Superior temporal gyrus (tissue), 1 donor: ENCODE data around the gene C19orf67.

Experiments used
- DNase-seq: peaks from one replicate; pipeline ENCODE4 v3.0.0-alpha.2; 2016; ENCODE audit errors: extremely low spot score

Gene C19orf67

DNA sequence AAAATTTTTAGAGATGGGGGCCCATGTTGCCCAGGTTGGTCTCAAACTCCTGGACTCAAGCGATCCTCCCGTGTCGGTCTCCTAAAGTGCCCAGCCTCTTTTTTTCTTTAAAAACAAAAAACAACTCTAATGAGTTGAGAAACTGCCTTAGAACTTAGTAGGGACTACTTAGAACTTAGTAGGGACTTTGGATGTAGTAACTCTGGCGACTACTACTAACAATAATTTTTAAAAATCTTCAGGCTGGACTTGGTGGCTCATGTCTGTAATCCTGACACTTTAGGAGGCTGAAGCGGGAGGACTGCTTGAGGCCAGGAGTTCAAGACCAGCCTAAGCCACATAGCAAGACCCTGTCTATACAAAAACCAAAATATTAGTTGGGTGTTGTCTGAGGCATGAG, 515 bp upstream of the C19orf67 start:
- DNase-seq, result no peak

DNA sequence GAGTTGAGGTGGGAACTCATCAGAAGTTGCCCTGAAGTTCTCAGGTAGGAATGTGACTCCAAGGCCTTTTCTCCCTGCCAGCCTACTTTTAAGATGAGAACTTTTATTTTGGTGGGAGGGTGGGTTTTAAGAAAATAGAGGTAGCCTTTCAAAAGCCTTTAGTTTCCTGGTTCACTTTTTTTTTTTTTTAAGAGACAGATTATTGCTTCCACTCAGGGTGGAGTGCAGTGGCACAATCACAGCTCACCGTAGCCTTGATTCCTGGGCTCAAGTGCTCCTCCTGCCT, 3.0 kb downstream of the C19orf67 start:
- DNase-seq, result no peak

DNA sequence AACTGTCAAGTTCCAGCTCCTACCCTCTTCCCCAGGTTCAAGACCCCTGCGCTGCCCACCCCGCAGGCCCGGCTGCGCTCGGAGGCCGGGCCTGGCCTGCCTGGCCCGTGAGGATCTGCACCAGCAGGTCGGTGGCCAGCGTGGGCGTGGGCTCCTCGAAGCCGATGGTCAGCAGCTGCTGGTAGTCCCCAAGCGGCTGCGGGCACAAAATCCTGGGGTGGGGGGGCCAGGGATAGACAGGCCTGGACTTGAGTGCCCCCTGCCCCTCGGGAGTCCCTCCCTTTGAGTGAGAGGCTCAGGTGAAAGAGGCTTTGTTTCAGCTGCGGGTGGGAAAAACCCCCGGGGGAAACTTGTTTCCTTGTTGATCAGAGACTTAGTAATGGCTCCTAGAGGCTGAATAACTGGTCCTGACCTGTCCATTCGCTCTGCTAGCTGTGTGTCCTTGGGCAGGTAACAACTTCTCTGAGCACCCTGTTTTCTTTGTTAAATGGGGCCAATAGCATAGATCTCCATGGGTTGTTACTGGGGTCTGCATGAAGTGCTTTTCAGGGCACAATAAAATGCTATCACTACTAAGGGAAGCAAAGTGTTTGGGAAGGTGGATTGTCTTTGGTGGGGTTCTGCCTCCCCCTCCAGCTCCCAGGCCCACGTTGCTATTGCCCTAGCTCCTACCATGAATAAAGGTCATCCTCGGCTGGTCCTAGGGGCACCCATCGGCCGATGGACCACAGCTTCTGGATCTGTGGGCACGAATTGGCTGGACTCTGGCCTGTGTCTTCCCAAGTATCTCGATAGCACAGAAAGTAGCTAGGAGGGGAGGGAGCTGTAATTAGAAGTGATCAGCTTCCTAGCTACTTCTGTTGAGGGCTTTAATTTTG, 3.5 kb downstream of the C19orf67 start:
- no peak for DNase-seq

DNA sequence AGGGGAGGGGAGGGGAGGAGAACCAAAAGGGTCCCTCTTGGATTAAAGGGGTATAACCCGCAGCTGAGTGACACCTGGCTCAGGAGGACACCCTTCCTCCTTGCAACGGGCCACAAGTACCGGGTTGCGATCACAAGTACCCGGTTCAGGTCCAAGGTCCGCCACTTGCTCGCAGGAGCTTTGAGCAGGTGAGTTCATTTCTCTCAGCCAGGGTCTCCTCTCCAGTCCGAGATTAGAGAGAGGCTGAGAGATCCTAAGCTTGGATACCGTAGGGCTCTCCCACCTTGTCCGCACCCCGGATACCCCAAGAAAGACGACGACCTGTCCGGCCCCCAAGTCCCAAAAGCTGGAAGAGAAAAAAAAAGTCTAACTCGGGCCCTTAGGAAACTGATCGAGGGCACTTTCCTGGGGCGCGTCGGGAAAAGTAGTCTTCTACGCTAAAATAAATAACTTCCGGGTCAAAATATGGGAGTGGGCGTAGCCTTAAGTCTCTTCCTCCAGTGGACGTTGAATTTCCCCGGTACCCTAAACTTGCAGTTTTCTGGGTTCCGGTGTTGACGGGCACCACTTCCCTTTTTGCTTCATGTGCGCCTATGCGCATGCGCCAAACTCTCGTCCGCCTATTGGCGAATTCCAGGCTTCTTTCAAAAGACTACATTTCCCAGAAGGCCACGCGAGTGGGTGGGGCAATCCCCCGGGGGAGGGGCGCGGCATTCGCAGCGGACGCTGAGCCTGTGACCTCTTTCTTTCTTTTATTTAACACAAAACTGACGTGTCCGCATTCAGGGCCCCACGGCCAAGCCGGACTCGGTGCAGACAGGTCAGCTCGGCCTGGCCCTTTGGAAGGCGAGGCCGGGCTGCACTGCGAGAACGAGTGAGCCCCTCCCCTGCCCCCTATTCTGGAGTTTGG, 4.4 kb downstream of the C19orf67 start:
- peak; percentile 100 for DNase-seq

DNA sequence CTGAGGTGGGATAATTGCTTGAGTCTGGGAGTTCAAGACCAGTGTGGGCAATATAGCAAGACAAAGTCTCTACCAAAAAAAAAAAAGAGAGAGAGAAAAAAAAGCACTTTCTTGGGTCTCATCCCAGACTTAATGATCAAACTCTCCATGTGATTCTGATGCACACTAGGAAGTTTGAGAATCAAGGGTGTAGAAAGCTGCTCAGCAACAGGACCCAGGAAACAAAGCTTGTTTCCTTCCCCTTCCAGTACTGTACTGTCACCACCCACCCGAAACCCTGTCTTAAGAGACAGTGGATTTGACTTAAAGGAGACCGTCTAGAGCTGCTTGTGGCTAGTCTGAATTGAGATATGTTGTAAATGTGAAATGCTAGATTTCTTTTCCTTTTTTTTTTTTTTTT, 7.2 kb downstream of the C19orf67 start:
- DNase-seq, result no peak

DNA sequence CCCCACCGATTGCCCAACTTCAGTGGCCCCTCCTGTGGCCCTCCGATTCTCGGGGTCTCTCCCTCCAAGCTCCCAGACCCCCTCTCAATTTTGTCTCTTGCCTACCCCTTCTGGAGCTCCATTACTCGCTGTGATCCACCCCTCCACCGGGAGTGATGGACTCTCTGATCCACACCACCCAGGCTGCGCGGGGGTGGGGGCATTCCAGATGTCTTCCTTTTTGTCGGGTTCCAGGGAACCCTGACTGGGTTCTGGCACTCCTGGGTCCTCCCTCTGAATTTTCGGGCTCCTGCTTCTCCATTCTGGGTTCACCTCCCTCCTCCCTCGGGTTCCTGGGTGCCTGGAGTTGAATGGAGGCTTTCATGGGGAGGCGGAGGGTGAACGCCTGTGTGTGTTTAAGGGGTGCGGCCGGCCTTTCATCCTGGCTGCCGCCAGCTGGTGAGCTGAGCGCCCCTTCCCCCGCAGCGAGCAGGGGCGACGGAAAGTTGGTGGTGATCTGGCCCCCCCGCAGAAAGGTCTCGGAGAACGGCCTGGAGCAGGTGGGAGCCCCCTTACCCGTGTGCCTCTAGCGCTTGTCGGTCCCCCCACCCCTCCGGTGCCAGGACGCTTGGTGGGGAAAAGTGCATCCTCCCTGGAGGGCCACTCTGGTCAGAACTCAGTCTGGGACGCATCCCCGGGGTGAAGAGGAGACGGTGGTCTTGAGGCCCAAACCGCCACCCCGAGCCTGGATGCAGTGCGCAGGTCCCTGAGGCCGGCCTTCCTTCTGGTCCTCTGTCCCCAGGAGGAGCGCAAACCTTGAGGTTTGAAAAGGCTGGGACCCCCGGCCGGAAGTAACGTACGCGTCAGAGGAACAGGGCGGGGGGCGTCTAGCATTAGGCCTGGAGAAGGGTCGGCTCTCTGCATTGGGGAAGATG, 11.4 kb downstream of the C19orf67 start:
- peak; percentile 58 for DNase-seq

DNA sequence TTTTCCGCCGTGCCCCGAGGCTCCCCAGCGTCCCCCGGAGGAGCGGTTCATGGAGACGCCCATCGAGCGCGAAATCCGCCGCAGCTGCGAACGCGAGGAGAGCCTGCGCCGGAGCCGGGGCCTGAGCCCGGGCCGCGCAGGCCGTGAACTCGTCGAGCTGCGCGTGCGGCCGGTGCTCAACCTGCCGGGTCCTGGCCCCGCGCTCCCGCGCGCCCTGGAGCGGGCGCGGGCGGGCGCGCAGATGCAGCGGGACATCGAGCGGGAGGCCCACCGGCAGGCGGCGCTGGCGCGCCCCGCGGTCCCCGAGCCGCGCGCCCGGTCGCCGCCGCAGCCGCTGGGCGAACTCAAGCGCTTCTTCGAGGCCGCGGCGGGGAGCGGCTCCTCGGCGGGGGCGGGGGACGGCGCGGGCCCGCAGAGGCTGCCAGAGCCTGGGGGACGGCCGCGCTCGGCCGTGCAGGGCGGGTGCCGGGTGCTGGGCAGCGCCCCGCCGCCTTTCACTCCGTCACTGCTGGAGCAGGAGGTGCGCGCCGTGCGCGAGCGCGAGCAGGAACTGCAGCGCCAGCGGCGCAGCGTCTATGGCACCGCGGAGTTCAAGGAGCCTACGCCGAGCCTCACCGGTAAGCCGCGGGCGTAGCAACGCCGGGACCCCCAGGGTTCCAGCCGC, 12.2 kb downstream of the C19orf67 start:
- DNase-seq, result peak; percentile 51

DNA sequence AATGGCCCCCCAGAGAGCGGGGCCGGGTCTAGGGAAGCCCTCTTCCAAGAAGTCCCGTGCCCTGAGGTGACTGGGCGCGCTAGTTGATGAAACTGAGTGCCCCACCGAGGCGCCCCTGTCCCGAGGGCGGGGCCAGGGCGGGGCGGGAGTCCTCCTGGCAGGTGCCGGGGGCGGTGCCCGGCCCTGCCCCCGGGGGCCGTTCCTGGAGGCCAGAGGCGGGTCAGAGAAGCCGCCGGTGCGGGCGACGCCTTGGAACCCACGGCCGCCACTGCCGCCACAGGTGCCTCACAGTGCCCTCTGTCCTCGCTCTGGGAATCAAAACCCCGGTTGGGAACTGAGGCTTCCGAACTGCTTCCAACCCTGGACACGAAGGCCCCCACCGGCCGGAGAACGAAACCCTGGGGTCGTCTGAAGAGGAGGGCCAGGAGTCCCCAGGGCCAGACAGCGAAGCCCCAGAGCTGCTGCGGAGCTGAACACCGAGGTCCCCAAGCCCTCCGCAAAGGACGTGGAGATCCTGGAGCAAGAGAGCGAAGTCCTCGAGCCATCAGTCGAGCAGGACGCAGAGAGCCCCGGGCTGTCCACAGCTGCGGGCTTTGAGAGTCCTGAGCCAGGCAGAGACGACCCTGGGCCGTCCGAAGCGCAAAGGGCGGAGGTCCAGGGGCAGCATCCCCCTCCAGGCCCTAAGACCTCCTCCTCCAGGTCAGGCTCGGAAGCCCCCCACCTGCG, 12.9 kb downstream of the C19orf67 start, which contains the start of gene MISP3:
TSS of gene MISP3 (plus strand) at position 252 of the 726 bp plus-strand sequence. CDS start 524 bp downstream, outside the sequence.
- DNase-seq, result peak; percentile 42

DNA sequence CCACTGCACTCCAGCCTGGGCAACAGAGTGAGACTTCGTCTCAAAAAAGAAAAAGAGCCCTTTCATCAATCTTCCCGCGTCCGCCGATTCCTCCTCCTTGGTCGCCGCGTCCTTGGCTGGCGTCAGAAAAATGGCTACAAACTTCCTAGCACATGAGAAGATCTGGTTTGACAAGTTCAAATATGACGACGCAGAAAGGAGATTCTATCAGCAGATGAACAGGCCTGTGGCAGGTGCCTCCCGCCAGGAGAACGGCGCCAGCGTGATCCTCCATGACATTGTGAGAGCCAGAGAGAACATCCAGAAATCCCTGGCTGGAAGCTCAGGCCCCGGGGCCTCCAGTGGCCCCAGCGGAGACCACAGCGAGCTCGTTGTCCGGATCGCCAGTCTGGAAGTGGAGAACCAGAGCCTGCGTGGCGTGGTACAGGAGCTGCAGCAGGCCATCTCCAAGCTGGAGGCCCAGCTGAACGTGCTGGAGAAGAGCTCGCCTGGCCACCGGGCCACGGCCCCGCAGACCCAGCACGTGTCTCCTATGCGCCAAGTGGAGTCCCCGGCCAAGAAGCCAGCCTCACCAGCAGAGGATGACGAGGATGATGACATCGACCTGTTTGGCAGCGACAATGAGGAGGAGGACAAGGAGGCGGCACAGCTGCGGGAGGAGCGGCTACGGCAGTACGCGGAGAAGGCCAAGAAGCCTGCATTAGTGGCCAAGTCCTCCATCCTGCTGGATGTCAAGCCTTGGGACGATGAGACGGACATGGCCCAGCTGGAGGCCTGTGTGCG, 15.1 kb downstream of the C19orf67 start:
- DNase-seq, result no peak

DNA sequence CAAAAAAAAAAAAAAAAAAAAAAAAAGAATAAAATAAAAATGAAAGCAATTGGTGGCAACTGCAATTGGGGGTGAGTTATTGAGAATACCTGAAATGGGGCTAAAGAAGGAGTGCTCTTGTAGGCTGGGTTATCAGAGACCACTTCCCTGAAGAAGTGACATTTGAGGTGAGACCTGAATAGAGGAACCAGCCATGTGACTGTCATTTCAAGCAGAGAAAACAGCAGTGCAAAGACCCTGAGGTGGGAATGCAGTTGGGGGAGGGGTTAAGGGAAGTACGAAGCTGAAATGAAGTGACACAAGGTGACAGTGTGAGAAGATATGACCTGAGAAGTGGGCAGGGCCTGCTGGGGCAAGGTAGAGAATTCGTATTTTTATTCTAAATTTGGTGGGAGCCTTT, 19.4 kb downstream of the C19orf67 start:
- no peak for DNase-seq

DNA sequence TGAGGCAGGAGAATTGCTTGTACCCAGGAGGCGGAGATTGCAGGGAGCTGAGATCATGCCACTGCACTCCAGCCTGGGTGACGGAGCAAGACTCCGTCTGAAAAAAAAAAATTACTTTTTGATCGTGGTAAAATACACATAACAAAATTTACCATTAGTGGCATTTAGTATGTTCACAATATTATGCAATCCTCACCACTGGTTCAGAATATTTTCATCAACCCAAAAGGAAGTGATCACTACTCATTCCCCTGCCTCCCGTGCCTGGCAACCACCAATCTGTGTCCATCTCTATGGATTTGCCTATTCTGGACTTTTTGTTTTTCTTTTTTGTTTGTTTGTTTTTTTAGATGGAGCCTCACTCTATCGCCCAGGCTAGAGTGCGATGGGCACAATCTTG, 22.5 kb downstream of the C19orf67 start:
- no peak for DNase-seq

DNA sequence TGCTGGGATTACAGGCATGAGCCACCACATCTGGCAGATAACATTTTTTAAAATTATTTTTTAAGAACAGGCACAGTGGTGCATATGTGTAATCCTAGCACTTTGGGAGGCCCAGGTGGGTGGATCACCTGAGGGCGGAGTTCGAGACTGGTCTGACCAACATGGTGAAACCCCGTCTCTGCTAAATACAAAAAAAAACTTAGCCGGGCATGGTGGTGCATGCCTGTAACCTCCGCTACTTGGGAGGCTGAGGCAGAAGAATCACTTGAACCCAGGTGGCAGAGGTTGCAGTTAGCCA, 23.1 kb downstream of the C19orf67 start:
- no peak for DNase-seq

DNA sequence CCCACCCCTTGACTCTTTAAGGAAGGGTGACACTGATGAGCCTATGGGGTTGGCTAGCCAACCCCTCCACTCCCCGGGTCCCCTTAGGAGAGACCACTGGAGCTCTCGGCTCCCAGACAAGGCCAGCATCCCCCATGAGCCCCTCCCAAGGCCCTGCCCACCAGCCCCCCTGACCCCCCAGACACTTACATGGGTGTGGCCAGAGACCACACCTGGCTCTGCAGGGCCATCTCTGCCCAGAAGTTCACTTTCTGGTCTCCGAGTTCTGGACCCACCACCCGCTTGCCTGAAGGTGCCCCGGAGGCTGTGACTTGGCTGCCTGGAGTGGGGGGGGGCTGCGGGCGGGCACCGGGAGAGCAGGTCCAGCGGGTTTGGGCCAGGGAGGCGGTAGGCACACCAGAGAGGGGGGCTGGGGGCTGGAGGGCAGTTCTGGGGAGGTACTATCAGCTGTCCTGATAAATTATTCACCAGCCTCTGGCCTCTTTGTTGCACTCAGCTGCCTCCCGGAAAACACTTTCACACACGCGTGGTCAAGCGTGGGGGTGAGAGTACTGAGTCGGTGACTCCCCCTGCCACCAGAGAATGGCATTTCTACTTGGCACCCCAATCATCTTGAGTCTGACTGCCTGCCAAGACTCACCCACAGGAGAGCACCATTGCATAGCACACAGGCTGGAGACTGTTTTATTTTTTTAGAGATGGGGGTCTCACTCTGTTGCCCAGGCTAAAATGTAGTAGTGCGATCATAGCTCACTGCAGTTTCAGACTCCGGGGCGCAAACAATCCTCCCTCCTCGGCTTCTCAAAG, 23.6 kb downstream of the C19orf67 start, which contains the start of gene PALM3:
TSS of gene PALM3 (minus strand) at position 326 of the 807 bp plus-strand sequence. CDS start at position 230, 96 bp downstream.
- DNase-seq, result no peak

DNA sequence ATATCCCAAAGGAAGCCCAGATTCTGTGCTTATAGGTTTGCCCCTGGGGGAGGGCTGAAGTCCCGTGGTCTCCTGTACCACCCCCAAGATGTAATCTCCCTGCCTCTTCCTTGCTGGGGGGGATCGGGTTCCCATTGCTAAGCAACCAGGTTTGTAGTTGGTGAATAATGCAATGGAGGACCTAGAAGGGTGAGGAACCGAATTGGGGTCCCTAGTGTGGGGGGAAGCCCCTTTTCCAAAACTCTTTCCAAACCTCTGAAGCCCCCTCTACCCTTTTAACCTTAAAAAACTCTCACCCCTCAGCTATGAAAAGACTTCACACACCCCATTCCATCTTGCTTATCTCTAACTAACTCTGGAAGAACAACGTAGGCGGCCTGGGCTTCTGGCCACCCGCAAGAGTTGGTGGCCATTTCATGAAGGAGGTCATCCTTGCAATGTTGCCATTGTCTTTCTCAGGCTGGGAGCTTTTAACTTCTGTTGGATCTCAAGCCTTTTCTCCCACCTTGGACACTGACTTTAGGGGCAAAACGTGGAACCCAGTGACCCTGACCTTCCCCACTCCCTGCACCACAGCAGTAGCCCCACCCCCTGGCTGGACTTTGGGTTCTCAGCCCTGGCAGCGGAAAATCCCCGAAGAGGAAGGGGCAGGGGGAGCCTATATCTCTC, 24.4 kb downstream of the C19orf67 start:
- no peak for DNase-seq

DNA sequence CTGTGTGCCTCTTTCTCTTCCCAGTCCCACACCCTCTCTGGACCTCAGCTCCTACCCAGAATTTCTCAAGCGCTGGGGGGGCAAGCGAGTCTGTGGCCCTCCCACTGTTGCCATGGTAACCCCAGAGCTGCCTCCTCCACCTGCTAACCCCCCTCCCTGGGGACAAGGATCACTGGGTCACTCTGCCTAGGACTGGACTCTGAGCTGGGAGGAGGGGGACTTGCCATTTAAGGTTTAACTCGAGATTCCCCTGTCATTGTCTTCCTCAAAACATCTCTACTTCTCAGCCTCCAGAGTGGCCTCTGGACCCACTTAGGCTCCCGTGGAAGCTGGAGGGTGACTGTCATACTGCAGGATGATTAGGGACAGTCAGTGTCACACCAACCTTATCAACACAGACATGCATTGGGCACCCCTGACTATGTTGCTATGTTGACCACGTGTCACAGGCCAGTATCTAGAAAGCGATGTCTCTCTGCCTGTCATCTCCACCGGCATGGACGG, 25.9 kb downstream of the C19orf67 start:
- no peak for DNase-seq

DNA sequence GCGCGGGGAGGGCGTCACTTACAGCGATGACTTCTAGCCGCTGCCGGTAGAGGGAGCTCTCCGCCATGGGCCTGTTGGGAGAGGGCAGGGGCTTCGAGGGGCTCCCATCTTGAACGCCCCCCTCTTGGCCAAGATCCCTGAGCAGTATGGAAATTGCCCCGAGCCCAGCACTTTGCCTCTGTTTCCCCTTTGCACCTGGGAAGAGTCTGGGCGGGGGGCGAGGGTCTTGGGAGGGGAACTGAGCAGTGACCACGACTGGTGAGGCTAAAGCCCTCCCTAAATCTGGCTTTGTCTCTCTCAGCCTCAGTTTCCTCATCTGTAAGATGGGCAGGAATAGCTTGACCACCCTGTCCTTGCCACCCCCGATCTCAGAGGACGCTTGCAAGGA, 26.5 kb downstream of the C19orf67 start:
- DNase-seq, result no peak

DNA sequence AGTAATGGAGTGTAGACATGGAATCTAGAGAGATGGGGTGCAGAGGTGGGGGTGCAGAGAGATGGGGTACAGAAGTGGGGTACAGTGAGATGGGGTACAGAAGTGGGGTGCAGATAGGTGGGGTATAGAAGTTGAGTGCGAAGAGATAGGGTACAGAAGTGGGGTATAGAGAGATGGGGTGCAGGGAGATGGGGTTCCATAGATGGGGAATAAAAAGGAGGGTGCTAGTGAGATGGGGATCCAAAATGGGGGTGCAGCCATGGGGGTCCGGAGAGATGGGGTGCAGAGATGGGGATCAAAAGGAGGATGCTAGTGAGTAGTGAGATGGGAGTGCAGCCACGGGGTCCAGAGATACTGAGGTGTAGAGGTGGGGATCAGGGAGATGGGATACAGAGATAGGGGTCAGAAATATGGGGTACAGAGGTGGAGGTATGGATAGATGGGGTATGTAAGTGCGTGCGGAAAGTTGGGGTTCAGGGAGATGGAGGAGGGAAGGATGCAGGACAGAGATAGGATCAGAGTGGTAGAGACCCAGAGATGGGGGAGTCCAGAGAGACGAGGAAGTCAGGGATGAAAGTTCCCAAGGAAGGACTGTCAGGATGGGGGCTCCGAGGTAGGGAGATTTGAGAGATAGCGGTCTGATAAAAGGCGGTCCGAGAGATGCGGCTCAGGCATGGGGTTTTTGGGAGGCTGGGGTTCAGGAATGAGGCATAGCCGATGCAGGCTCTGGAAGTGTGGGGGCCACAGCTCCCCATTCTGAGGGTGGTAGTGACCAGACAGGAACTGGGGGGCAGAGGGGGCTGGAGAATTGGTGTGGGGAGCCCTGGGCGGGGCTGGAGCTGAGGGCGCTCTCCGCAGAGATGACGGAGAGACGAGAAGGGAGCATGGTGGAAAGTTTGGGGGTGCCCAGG, 27.1 kb downstream of the C19orf67 start:
- DNase-seq, result no peak
